CD4-positive, alpha-beta T cell treated with Interleukin-17A for 4 hours (primary cell): Measurements from ENCODE around the gene JAK1.
A peak's percentile ranks its signal among the peaks of the same experiment; 100 is the strongest.

Source experiments
- DNase-seq: peaks from one replicate; pipeline ENCODE4 v3.0.0-alpha.2; 2020; ENCODE audit warnings: mixed read lengths

The JAK1 gene

DNA sequence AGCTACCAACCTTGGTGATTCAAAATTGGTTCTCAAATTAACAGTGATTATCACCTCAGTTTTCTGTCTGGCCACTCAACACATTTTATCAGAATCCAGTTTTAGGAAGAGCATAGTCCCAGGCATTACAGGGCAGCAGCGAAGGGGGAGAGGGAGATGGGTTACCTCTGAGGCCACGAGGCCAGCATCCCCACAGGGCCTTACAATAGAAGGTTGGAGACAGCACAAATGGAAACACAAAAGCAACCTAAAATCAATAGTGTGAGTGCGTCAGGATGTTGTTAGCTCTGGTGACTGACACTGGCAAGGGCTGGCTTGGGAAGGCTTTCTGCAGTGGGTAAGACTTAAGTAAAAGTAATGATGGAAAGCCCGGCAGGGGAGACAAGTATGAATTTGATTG is 79.5 kb downstream of the JAK1 start:
- no peak for DNase-seq

DNA sequence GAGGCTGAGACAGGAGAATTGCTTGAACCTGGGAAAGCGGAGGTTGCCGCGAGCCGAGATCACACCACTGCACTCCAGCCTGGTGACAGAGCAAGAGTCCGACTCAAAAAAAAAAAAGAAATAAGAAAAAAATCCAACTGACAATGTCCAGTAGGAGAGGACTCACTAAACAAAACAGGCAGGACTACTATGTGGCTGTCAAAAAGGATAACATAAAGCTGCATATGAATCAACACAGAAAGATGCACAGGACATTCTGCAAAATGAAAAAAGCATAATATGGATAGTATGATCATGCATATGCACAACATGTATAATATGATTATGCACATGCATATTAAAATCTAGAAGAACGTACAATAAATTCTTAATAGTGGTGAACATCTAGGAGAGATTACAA is 80.7 kb downstream of the JAK1 start:
- DNase-seq = no peak

DNA sequence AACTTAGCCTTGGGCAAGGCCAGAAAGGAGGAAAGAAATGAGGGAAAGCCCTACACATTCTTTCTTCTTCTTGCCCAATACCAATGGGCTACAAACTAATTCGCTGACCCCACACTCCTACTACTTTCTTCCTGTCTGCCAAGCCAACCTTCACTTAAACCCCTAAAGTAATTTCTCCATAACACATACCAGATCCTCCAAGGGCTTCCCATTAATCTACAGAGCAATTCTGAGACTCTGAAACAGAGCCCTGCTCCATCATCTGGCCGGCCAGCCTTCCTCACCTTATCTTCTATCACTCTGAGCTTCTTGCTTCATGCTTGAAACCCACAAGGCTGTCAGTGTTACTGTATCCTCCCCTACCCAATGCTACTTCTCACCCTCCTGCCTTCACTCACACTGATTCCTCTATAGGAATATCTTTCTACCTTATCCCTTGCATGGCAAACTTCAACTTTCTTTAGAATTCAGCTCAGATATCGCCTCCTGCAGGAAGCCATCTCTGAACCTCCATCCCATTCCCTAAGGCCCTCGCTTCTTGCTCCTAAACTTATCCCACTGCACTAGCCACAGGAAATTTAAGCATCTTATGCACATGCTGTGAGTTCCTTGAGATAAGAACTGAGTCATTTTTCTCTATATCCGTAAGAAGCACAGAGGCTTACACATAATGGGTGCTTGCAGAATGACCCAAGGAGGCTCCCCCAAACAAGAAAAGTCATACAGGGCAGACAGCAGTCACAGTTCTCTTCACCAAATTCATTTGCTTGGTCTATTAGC is 81.9 kb downstream of the JAK1 start:
- DNase-seq = no peak

DNA sequence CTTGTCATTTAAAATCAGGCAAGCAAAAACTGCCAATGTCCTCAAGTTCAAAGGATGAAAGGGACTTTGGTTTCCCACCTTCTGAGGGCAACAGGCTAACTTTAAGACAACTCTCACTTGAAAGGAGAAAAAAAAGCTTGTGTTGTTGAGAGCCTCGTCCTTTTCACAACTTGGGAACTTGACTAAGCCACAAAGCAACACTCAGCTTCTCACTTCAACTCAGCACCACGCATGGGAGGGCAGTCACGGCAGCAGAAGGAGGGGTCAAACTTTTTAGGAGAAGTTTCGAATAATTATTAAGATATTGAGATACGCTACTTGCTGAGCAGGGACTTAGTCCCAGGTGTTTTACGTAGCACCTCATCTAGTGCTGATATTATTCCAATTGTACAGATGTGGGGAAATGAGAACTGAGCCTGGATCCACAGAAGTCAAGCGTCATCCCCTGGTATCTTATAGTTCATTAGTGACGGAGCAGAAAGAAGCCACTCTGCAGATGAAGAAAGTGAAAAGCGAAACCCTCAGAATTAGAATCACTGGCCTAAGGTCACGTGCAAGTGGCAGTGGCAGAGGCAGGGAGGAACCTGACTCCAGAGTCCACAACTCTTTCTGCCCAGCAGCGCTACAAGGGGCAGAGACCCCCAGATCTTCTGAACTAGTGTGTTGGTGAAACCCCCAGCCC is 83.6 kb downstream of the JAK1 start:
- DNase-seq = no peak

DNA sequence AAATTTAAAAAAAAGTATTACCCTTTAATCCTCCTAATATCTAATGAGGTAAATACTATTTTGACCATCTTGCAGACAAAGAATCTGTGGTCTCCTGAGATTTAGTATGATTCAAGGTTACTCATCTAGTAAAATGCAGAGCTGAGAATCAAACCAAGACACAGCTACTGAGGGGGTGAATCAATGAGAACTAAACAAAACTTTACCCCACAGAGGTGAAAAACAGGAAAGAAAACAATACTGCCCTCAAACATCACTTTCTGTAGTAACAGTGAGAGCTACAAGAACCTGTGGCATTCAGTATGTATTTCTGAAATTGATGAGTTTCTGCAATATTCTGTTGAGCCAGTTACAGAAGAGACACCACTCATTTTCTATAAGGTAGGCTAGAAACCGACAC is 85.1 kb downstream of the JAK1 start:
- no peak for DNase-seq

DNA sequence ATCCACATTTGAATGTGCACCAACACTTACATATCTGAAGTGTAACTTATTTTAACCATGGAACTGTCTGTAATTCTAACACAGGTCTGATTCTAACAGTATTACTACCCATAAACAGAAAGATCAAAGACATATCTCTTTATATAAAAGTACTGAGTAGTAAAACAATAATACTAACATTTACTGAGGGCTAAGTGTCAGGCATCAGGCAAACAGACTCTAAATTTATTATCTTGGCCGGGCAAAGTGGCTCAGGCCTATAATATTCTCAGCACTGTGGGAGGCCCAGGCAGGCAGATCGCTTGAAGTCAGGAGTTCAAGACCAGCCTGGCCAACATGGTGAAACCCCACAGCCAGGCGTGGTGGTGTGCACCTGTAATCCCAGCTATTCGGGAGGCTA is 85.9 kb downstream of the JAK1 start:
- DNase-seq = no peak

DNA sequence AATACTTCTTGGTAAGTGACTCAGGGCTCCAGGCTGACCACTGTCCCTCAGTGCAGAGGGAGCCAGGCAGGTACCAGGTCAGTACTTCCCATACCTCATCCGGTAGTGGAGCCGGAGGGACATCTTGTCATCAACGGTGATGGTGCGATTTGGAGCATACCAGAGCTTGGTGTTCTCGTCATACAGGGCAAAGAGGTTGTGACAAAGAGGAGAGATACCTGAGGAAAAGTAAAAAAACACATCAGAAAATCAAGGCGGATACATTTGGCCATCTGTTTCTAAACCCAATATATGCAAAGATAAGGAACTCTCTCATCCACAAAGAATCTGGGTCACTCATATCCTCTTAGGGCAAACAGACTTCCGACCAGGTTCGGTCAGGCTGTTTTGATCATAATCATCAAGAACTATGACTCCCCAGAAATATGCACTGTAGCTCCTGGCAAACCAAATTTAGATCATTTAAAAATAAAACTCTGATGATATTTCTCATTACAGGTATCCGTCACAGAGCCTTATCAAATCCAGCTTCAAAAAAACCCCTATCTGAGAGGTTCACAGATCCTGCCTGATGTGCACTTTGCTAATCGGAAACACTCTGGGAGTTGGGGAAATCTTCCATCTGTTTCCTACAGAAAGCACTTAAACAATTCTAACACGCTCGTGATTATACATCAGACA is 87.3 kb downstream of the JAK1 start:
- no peak for DNase-seq

DNA sequence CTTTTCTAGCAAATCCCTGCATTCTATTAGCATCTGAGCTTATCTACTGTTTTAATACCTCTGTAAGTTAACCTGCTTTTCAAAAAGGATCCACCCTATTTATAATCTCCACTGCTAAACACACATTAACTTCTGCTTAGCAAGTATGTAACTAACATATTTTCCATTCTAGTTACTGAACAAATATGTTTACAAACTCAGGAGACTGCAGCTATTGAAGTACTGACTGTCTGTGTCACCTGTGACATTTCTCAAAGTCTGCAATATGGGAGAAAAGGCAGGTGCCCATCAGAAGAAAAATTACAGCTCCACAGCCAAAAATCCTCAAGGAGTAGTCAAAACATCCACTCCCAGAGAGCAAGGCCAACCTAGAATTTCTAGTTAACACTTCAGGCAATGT is 88.3 kb downstream of the JAK1 start:
- DNase-seq = no peak

DNA sequence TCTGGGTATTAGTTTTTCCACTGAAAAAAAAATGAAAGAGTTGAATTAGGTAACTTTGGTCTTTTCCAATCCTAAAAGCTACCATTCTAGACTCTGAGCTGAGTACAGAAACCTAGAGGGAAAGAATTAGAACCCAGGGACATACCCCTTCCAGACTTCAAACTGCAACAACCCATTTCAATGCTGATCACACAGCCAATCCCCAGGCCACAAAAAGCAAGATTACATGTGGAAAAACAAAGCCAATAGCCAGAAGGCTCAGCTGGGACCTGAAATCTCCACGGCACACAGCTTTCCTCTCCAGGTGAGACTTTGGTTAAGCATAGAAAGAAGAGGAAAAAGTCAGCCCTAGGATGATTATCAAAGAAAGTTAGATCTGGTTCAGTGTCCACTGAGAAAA is 88.8 kb downstream of the JAK1 start:
- no peak for DNase-seq

DNA sequence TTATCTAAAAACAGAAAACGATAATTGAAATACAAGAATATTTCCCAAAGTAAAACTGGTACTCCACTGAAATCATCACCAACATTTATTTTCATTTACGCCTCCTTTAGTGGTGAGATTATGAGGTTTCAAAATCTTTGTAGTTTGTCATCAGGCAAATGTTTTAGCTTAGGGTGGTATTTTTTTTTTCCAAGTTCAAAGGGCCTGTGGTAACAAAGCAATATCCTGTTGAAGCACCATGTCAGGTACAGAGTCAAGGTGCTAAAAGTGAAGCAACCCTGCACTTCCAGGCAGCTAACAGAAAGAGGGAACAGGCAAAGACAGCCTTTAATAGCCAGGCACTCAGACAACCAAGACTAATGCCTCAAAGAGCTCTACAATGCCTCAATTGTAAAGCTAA is 89.2 kb downstream of the JAK1 start:
- DNase-seq = peak; percentile 59

DNA sequence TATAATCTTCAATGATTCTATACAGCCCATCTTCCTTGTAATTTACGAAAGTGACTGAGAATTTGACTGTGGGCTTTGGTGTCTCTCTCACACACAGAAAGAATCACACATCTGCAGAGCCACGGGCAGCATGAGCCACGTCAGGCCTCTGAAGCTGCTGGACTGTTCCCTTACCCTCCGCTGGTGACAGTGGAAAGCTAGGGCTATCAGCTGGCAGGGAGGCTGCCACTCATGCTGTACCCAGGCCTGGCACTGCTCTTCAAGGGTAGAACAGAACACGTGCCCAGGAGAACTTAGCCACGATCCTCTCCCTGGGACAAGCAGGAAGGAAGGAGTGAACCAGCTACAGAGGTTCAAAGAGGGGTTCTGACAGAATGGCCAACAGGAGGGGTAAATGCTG is 90.7 kb downstream of the JAK1 start:
- no peak for DNase-seq

DNA sequence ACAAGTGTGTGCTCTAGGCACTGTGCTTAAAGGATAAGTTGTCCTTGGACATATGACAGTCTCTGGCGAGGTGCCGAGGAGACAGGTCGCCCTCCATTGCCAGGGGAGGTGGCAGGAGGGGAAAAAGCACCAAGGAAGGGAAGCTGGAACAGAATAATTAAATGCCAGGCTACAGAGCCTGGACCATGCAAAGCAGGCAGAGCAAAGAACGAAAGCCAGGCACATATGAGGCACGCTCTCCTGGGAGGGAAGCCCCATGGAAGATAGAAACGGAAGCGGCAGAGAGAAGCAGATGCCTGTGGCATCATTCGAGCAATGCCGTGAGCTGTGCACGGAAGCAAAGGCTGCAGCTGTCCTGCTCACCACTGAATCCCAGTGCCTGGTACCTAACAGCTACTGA is 91.2 kb downstream of the JAK1 start:
- DNase-seq = no peak

DNA sequence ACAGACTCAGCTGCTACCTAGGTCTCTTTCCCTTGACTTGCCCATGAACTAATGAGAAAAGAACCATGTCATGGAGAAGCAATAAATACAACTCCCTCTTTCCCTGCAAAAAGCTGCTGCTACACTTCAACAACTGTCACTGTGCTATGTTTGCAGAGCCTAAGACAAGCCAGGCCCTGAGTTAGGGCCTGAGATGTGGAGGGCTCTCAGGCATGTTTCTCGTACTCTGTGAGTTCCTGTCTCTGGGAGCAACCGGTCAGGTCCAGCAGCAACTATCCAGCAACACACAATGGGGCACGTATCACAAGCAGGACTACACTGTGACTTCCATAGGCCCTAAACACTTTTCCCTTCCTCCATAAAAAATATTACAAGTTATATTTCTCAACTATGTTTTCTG is 91.7 kb downstream of the JAK1 start:
- no peak for DNase-seq

DNA sequence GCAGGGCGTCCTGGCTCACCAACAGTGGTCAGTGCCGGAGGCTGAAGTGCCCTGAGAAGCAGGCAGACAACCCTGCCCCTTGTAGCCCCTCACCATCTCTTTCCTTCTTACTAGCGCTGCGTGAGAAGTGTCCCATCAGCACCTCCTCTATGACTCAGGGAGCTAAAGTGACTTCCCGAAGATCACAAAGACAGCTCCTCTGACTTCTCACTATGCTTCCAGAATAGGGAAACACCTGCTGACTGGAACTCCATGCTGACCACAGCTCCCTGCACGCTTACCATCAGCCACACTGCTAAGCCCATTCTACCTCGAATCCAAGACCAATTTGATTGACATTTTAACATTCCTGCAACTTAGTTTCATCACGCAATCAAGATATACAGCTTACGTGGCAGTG is 92.8 kb downstream of the JAK1 start:
- DNase-seq = no peak

DNA sequence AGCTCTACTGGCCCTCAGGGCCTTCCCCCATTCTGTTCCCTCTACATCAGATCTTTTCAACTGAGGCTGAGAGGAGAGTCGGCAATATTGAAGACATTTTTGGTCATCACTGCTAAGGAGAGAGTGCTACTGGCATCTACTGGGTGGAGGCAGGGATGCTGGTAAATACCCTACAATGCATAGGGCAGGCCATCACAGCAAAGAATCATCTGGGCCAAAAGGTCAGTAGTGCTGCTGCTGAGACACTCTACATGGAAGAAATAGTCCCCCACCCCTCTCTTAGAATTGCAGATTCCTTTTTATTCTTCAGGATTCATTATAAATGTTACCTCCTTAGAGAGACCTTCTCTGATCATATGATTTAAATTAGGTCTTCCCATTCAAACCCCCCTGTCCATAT is 94.3 kb downstream of the JAK1 start:
- DNase-seq = no peak

DNA sequence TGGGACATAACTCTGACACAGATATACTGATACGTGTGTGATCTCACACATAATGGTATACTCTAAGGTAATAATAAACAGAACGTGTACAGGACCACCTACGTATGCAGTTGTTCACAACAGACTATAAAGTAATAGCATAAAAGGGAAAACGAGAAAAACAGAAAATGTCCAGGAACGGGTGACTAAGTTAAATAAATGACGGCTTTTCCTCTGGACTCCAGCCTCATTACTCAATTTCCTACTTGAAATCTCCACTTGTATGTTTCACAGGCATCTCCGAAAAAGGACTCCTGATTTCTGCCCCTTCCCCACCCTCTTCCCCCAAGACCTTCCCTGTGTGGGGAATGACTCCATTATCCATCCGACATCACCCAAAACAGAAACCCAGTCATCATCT is 95.1 kb downstream of the JAK1 start:
- DNase-seq = no peak

DNA sequence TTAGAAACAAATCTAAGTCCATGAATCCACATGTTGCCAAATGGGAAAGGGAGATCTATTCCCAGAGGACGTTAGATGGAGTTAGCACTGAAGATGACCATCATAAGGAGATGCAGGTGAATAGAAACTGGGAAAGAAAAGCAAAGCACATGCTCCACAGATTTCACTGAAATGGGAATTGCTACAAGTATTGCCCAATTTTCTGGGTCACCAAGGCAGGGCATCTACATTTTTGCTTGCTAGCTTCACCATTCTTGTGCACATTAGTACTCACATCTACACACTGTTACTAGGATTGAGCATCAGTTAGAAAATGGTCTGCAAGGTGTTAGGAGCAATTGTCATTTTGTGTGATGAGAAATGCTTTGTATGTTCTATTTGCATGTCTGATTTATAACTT is 99.1 kb downstream of the JAK1 start:
- DNase-seq = no peak

DNA sequence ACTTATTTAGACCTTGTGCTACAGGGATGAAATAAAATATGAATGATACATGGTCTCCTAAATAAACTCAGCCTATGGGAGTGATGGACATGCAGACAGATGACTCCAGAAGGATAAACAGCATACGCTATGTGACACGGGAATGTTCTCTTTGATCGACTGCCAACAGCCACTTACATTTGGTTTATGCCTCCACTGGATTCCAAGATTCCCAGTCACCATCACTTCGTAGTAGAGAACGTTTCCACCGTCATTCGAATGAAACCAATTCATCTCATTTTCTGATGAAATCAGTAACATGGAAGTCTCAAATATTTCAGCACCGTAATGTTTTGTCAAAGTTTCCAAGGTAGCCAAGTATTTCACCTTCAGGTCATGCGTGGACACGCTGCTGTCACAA is 99.7 kb downstream of the JAK1 start:
- DNase-seq = no peak

DNA sequence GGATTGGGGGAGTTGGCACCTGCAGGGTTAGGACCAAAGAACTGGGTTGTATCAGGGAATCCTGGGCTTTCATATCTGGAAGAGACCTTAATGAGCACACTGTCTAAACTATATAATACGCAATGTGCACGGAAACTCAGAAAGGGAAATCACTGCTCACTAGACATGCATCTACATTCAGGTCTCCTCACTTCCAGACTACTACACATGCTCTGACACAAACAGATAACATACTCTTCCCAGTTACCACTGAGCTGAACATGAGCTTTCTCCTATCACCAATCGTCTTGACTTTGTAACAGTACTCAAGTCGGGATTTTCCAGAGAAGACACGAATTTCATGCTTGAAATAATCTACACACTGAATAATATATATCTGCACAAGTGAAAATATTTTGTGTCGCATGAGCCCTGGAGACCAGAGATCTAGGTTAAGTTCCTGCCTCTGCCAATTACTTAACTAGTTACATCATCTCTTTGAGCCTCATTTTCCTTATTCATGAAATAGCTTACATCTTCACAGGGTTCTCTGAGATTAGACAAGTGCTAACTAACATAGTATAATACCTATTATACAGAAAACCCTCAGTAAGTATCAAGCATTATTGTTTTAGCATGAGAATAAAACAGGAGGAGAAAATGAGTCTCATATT is 101.1 kb downstream of the JAK1 start:
- no peak for DNase-seq

DNA sequence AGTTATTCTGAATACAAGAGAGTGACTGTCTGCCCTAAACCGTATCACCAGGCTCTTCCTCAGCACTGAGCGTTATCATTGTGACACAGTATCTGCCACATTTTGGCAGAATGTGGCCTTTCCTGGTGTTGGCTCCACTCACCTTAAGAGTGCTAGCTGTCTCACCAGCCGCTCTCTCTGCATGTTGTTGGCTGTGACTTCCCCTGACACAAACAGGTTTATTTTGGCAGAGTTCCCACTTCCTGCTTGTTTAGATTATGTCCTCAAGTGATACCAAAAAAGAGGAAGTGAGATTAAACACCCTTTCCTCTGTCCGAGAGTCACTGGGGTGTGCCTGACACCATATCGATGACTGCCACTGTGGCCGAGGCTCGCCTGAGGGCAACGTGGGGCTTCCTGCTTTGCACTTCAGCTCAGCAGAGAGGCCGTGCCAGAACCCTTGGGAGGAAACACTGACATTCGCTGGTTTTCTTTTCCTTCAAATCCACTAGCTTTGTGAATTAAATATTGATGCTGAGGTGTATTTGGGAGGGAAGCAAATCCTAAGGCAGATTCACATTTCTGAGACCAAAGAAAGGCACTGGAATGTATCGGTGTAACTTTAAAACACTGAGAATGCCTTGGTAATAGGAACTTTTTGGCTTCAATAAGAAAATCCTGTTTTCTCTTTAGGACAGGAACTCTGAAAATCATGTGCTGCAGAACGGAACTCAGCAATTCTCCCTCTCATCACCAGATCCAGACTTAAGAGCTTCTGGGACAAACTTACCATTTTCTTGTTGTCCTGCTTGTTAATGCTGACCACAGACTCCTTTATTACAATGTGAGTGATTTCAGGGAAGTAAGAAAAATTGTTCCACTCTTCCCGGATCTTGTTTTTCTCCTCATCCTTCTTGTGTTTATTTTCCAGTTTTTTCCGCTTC is 102.1 kb downstream of the JAK1 start:
- DNase-seq = peak; percentile 59

DNA sequence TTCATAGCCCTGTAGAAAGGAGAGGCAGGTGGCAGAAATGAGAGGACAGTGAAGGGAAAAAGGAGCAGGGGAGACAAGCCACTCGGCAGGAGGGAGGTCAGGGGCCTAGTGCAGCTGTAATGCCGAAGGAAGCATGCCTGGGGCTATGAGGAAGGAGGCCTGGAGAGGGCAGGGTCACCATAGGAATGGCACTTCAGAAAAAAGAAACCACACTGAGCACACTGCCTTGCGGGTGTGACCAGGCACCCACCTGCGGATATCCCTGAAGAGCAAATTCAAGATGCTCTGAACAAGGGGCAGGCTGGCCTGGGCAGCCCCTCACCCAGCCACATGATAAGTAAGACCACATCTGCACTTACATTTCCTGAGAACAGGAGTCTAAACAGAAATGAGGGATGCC is 104.7 kb downstream of the JAK1 start:
- DNase-seq = no peak

DNA sequence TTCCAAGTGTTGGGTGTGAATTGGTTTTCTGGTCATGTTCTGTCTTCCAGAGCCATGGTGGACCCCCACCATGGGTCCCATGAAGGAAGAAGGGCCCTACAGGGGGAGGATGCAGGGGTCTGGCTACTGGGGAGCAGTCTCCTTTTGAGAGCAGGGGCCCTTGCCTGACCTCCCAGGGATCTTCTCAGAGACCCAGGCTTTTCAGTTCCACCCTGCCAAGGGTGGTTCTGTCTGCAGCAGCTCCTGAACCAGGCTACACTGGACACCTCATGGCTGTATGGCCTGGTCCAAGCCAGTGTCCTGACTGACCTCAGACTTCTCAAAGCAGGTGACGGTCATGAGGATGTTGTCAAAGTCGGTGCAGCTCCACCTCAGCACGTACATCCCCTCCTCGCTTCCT is 109.0 kb downstream of the JAK1 start:
- DNase-seq = no peak

DNA sequence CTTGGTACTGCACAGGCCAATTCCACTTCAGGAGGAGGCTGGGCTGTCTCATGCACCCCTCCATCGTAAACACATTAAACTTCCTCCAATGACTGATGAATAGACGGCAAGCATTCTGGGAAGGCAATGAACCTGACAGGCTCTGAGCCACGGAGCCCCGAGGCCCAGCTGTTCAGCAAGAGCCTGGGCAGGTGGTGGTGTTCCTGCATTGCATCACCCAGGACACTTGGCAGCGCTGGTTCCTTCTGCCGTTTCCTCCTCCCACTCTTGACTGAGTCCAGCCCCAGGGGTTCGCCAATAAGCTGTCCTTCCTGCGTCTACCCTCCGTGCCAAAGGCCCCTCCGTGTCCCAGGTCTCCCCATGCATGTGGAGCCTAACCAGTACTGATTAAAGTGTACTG is 109.8 kb downstream of the JAK1 start:
- DNase-seq = no peak
